Nucleus accumbens (tissue), 56 donors: Measurements from ENCODE around the gene DDX11.
"Not testable (repeated sequence)": the region's sequence is repeated elsewhere in the genome, so short reads cannot be mapped to it uniquely, and the experiment has no call there.

Experiments used
- DNase-seq, 56 donors: peaks; one replicate each; lab custom pipeline; 2025; lab: John Stamatoyannopoulos, UW

The DDX11 gene

DNA sequence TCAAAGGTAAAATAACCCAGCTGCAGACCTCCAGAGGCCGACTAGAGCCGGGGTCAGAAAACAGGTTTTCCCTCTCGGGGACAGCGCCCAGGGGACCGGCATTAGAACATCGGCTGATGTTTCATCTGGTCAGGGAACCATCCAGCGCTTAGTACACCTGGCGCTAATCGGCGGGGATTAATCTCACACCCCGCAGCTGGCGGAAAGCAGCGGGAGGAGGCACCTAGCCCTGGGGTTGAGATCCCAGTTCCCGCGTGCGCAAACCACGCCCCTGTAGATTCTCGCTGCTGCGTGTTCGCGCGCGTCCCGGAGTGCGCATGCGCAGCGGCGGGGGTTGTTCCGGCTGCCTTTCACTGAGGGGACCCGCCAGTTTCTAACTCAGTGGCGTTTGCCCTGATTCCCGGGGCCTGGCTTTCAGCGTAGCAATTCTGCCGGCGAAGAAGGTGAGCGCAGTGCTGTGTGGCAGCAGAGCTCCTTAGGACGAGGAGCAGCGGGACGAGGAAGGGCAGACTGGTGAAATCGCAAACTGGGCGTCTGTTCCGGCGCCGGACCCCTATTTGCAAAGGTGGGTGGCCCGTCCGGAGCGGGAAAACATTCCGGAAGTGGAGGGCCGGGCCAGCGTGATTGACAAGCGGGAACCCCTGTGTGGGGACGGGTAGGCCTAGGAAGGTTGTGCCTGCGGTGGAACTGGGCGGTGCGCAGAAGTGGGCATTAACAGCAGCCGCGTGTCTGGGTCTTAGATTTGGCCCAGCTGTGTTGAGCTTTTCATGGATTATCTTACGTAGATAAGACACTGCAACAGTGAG, at the start of gene DDX11:
Gene DDX11, plus strand, starts transcription at position 334 of the 806 bp plus-strand sequence. CDS start 4,534 bp downstream, outside the sequence.
- peak; percentile 24 to 95 (median 82) for DNase-seq

DNA sequence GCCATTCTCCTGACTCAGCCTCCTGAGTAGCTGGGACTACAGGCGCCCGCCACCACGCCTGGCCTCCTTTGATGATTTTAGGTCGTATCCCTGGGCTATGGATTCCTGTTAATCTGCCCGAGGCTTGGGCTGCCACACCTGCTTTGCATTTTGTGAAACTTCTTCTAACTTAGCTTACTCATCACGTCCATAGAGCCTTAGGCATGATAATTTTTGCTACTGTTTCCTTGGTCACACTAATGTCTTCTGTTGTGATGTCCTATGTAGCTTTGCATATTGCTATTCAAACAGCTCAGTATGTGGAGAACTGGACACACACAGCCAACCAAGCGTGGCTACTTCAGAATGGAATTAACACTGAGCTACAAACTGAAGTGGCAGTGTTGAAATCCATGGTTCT, 47.5 kb upstream of the DDX11 start:
- no peak for DNase-seq

DNA sequence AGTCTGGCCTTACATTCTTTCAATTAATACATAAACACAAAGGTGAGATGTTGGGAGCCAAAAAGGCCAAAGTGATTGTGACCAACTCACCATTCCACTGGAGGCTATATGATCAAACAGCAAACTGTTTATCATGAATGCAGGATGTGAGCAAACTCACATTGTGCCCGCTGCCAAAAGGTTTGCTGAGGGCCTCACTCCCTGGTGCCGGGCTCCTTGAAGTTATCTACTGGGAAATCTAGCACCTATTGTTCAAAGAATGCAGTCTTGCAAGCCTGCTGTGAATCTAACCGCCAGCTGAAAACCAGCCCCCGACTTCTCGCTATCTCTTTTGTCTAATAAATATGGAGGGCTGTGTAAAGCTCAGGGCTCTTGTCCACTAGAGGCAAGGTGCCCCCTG, 46.7 kb upstream of the DDX11 start:
- DNase-seq: not testable (repeated sequence)

DNA sequence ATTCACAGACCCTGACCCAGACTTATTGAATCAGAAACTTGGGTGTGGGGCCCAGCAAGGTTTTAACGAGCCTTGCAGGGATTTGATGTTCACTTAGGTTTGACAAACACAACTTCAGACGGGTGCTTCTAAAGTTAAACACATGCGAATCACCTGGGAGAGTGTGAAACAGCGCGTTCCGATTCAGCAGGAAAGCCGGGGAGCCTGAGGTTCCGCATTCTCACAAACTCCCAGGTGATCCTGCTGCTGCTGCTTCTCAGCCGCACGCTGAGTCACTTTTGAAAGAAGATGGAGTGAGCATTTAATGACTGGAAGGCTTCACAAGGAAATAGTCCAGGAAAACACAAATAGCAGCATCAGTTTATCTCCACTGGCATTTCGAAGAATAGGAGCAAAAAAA, 44.2 kb upstream of the DDX11 start:
- DNase-seq: peak in 5 of 56 donors; percentile 18 to 50 (median 42)

DNA sequence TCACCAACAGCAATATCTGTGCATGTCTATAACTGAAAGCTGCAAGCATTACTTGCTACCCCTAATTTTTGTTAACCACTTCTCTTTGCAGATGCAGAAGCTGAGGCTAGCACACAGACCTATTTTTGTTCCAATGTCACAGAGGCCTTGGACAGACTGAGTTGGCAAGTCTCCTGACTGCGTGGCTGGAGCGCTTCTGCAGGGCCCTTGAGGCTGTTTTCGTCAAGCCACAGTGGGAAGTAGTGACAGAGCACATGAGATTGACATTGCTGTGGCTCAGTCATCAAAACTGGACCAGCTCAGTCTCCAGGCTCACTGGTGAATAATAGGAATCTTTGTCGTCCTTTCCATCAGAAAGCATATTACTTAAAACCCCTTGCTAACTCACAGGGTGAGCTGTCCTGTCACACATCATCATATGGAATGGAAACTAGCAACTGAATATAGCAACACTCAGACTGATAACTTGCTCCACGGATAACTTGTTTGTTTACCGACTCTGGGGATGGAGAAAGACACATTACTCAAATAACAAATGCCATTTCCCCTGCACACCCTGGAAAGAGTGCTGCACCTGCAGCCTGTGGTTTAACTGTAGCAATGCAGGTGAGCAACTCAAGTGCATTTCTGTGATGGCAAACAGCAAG, 43.6 kb upstream of the DDX11 start:
- peak in 34 of 56 donors; percentile 13 to 62 (median 32) for DNase-seq

DNA sequence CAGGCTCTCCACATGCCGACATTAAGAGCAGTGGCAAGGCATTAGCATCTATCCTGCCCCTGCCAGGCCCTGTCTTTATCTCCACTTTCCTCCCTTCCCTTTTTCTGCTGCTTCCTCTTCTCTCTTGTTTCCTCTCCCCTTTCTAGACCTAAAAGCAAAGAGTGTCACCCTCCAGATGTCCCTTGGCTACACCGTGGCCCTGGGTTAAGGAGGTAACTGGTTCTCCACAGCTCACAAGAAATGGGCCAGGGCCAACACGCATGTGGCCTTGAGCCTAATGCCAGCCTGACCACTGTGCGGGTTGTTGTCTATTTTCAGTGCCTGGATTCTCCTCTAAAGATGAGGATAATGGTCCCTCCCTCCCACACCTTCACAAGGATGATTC, 41.7 kb upstream of the DDX11 start:
- no peak for DNase-seq

DNA sequence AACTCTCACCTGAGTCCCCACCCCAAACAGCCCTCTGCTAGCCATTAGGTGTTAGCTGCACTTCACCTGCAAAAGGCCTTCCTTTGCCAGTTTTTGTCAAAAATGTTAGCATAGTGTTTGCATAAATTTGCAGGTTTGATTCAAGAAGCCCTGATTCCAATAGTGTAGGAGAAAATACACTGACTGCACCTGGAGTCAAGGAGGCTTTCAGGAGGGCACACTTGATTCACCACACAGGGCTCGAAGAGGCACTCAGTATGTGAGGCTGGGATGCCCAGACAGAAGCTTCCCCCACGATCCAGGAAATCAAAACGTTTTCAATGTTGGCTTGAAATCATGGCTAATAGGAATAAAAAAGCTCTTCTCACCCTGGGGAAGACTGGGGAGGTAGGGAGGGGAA, 40.5 kb upstream of the DDX11 start:
- DNase-seq: no peak

DNA sequence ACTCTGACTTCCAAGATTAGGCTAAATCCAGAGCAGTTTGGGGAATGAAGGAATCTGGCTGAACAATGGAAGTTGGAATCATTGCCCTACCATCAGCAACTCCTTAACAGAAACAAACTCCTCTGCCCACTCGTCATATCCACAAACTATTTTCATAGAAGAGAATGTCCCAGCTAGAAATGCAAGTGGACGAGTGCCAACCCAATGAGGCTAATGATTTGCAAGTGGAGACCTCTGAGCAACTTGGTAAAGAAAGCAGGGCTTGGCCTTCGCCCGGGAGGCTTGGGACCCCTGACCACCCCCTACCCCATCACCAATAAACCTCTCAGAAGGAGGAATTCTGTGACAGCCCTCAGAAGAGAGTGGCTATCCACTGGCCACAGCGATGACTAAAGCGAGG, 40.0 kb upstream of the DDX11 start:
- DNase-seq: no peak

DNA sequence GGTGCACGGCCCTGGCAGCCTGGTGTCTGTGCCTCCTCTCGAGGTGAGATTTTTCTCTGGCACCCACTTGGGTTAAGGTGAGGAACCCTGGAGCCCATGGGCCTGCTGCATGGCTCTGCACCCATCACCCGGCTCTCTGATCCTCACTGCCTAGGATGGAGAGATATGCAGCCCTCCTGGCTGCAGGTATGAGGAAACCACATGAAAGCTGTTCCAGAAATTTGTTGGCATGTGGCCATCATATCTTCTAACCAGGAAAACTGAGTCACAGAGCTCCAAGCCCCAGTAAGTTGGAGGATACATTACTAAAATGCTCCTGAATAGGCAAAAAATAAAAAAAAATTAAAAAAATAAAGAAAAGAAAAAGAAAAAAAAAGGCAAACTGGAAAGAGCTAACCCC, 39.3 kb upstream of the DDX11 start:
- DNase-seq: no peak

DNA sequence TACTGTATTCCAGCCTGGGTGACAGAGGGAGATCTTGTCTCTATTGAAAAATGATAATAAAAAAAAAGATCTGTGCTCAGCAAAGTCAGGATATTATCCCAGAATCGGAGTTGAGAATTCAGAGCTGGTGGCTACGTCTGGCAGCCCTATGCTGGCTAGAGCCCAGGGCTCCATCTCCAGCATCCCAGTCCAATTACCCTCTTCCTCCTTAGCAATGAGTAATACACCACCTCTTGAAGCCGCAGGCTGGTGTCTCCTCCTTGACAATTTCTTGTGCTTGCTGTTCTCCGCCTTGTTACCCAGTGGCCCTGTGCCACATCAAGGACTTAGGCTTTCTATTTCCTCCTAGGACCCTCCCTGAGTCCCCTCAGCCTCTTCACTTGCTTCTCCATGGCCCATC, 38.4 kb upstream of the DDX11 start:
- DNase-seq: no peak

DNA sequence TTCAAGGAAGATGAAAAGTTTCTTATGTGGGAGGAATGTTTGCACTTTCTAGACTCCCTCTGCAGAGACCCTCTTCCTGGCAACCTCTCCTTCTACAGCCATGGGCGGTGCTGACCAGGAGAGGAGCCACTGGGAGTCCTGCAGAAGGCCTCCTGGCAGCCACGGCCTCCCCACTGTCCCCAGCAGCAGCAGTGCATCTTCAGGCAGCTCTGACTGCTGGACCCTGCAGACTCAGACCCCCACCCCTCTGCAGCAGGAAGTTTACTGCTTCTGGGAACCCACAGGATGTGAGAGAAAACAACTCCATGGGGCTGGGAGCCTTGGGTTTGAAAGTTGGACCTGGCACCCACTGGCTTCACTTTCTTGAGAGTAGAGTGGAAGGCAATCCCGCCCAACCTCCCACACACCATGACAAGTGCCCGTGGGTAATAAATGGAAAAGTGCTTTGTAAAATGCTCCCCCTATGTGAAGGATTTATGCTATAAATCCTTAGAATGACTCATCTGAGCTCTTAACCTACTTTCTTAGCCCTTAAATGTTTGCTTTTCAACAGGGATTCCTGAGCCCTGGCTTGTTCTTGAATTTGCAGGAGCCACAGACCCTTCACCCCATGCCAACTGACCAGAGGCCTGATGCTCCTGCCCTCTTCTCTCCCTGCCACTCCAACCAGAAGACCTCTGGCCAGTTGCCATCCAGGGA, 37.5 kb upstream of the DDX11 start:
- DNase-seq: peak in 1 of 56 donors; percentile 12

DNA sequence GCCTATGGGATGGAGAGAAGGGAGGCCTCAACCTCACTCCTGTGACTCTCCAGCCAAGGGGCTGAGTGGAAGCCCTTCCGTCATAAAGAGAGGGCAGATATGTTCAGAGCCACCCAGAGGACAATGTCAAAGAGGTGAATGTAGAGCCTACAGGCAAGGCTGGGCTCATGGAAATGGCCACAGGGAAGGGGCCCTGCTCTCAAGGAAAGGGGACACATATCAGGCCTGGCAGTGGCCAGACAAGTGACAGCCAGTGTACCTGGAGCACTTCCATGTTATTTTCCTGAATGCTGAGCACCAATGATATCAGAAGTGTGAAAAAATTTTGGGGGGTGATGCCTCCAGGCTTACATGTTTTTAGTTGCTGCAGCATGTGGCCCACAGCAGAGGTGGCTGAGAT, 36.6 kb upstream of the DDX11 start:
- no peak for DNase-seq

DNA sequence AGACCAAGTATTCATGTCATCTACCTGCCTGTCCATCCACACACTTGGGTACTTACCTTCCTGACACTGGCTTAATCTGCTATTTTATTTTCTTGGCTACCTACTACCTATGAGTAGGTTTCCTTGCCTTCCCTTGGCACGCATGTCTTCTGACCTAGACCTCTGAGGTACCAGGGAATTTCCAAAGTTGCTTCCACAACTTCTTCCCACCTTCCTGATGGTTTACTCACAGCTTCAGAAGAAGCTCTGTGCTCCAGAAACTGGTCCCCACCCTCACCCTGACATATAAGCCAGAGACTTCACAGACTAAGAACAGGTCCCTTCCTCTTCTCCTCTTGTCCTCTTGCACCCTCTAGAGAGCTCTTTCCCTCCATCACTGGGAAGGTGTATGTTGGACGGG, 35.7 kb upstream of the DDX11 start:
- DNase-seq: no peak

DNA sequence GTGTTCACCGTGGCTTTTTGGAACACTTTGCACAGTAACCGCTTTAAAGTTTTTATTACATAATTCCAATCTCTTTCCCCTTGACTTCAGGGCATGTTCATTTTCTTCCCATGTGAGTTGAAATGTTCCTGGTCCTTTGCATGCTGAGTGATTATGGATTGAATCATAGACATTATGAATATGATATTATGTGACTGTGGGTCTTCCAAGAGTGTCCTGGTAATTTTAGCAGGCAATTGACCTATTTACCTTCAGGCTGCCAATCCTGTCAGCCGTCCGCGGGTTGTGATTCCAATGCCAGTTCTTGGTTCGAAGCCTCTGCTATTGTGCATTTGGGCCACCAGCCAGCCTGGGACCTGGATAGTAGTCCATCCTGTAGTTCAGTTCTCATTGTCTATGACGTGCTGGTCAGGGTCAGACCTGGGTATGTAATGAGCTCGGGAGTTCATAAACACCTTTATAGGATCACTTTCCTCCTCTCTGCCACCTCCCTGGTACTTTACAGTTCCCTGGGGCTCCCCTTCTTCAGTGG, 32.6 kb upstream of the DDX11 start:
- no peak for DNase-seq

DNA sequence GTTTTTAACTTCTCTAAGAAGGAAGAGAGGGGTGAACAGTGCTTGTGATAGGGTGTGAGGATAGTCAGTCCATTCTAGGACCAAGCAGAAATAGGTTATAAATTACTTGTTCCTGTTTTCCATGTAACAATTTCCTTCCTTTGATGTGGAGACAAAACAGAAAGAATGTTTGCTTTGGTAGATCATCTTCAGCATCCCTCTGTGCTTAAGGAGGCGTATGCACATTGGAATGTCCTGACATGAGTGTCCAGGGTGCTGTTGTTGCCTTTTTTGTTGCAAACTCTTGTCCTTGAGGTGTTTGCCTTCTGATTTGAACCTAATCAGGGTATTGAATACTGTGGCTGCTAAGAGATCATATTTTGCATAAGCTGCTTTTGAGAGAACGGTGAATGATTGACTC, 23.5 kb upstream of the DDX11 start:
- DNase-seq: not testable (repeated sequence)

DNA sequence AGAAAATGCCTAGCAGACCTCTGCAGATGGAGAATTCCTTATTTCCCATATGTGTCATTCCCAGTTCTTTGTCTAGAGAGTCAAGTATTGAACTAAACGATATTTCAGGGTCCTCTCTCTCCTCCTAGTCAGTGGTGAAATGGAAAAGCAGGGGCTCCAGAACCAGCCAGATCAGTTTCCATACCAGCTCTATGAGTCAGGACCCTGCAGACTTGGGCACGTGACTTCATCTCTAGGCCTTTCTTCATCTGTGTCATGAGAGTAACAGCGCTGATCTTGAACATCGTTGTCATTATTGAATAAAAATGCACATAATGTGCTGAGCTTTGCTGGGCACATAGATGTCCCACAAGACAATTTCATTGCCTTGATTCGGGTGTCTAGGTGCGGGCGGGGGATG, 23.1 kb upstream of the DDX11 start:
- DNase-seq: not testable (repeated sequence)

DNA sequence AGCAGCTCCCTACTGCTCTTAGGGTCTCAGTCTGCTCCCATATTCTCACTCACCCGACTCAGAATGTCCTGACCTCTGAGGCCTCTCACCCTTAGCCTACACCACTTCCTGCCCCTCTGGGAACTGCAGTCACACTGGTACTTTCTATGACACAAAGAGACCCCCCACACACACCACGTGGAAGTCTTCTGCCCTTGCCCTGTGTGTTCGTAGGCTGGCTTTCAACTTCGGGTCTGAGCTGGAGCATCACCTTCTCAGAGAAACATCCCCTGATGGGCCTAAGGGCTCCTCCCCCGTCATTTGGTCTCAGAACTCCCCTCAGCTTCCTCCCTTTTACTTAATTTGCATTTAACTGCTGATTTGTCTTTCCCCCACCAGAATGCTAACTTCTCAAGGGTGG, 22.0 kb upstream of the DDX11 start:
- not testable (repeated sequence) for DNase-seq

DNA sequence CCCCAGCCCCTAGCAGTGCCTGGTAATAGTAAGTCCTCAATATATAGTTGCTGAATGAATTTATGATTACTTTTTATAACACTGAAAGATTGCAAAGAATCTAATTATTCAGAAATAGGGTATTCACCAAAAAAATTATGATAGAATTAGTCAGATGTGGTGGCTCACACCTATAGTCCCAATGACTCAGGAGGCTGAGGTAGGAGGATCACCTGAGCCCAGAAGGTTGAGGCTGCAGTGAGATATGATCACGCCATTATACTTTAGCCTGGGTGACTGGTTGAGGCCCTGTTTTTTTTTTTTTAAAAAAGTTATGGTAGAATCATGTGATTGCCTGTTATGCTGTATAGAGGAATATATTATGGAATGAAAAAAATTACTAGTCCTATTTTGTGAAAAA, 21.5 kb upstream of the DDX11 start:
- DNase-seq: not testable (repeated sequence)

DNA sequence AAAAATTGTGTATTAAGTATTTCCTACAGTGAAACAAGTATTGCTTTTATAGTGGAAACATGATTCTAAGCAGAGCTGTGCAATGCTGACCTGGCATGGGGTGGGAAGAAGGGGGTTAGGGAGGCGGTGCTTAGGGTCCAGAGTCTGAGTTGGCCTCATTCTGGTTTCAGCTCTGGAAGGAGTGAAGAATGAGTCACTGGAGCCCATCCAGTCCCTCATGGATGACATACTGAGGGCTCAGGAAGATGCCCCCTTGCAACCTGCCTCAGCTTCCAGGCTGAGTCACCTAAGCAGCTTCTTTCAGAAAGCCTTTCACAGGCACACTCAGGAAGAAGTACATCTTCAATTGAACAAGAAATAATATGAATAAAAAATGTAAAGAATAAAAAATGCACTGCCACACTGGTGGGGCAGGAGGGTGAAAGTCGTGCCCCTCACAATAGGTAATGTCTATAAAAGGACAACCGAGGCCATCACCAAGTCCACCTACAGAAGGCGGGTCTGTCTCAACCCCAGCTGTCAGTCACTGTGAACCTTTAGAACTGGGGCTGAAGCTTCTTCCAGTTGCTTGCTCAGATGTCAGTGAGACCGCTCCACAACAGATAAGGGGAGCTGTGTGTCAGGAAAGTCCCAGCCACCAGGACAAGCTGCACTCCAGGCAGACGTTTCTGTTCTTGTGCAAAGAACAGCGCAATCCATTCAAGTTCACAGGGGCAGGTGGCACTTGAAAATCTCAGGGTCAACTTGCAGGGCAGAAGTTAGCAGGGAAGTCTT, 20.8 kb upstream of the DDX11 start:
- not testable (repeated sequence) for DNase-seq

DNA sequence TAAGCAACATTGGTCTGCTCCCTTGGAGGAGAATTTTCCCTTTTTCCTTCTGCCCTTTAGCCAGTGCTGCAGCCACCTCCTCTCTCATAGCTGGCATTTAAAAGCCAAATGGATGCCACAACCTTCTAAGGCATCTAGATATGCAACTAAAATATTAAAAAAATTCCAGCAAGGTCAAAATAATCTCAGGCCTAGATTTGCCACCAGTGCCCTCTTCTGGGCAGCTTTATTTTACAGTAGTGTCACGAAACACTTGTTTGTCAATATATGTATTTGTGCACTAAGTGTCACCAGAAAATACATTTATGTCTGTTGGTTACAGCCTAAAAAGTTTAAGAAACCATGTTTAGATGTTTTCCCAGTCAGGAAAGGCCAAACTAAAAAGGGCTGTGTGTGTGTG, 19.7 kb upstream of the DDX11 start:
- DNase-seq: not testable (repeated sequence)
